Thyroid gland (tissue), 4 donors: ENCODE data around the gene SUGCT.

Experiments
- CTCF ChIP-seq, 6 experiments: fragments of 200-600 bp in 3 of 6; fragments of 450-650 bp in 3 of 6; sonication (generic) in 3 of 6; IDR thresholded peaks; one replicate each; pipeline ENCODE4 v1.5.1; 2016 to 2019; ENCODE audit warnings: antibody characterized with exemption in 6 of 6, mild to moderate bottlenecking in 2 of 6, inconsistent platforms in 1 of 6, moderate library complexity in 1 of 6
- POLR2A ChIP-seq, 2 donors: fragments of 450-650 bp; IDR thresholded peaks; one replicate each; pipeline ENCODE4 v1.6.1; 2017; ENCODE audit warnings: antibody characterized with exemption in 2 of 2, mild to moderate bottlenecking in 2 of 2, moderate library complexity in 1 of 2

GRCh38 chr7:40714363-40715052 is 579.7 kb downstream of the SUGCT start:
- no peak for TF ChIP-seq CTCF (IDR thresholded peaks at IDR 0.05)
- no peak for TF ChIP-seq POLR2A (IDR thresholded peaks at IDR 0.05)
